SK-N-MC (cell line): ENCODE data around the gene MLLT3.

Source experiments
- DNase-seq: peaks from one replicate; pipeline ENCODE4 v3.0.0-alpha.2; 2011; ENCODE audit warnings: low read depth, low spot score
- H3K27ac ChIP-seq: fragments of 200-600 bp; sonication (generic); 2 replicates; pipeline ENCODE4 v1.5.1; 2016; ENCODE audit warnings: mixed run types
- H3K36me3 ChIP-seq: fragments of 200-600 bp; sonication (generic); 2 replicates; pipeline ENCODE4 v1.6.1; 2017; ENCODE audit warnings: antibody characterized with exemption, low read length, mixed read lengths; ENCODE audit not compliant: insufficient read depth
- H3K4me3 ChIP-seq: fragments of 200-600 bp; sonication (generic); 2 replicates; pipeline ENCODE4 v1.5.1; 2016
- H3K9ac ChIP-seq: fragments of 200-600 bp; sonication (generic); 2 replicates; pipeline ENCODE4 v1.8.0; 2017; ENCODE audit warnings: mixed run types, mixed read lengths; ENCODE audit not compliant: insufficient read length
- H3K9me3 ChIP-seq: fragments of 200-600 bp; sonication (generic); 2 replicates; pipeline ENCODE4 v1.6.1; 2017; ENCODE audit warnings: low read depth, mild to moderate bottlenecking, antibody characterized with exemption, low read length, moderate library complexity, mixed read lengths
- EZH2 ChIP-seq: fragments of 200-600 bp; sonication (generic); IDR thresholded peaks from one replicate; pipeline ENCODE4 v1.6.1; 2017; ENCODE audit warnings: antibody characterized with exemption
- FOXP2 ChIP-seq: optimal IDR thresholded peaks from 2 replicates; pipeline ENCODE3; 2011; ENCODE audit warnings: mild to moderate bottlenecking, moderate library complexity; ENCODE audit not compliant: insufficient read depth; ENCODE audit errors: extremely low read length, control extremely low read depth
- POLR2AphosphoS5 ChIP-seq: IDR thresholded peaks from 2 replicates; pipeline ENCODE4 v1.6.1; 2012; ENCODE audit warnings: mild to moderate bottlenecking, low read depth, low read length, borderline replicate concordance

Gene MLLT3

GRCh38 chr9:20404192-20404813 lies 218.0 kb downstream of the MLLT3 start:
- TF ChIP-seq EZH2, result no peak
- TF ChIP-seq FOXP2, result no peak
- TF ChIP-seq POLR2AphosphoS5, result no peak
- DNase-seq, result no peak
- no peaks in the 10 kb centered on the region for H3K9me3 ChIP-seq
- no peak overlapping the region for H3K4me3 ChIP-seq
- no peak overlapping the region for H3K27ac ChIP-seq
- H3K9ac ChIP-seq, result no peak overlapping the region
- peaks cover 11% of the 10 kb centered on the region; the same call in 1 of the 2 replicates for H3K36me3 ChIP-seq

GRCh38 chr9:20403346-20403745 lies 219.0 kb downstream of the MLLT3 start:
- DNase-seq, result no peak
- Histone ChIP-seq H3K27ac (no peak overlapping the region), H3K9ac (no peak overlapping the region), H3K36me3 (peaks cover 11% of the 10 kb centered on the region; the same call in 1 of the 2 replicates), H3K4me3 (no peak overlapping the region), H3K9me3 (no peaks in the 10 kb centered on the region)
- TF ChIP-seq POLR2AphosphoS5 (no peak), FOXP2 (no peak), EZH2 (no peak)

- Histone ChIP-seq H3K9ac (no peak overlapping the region), H3K36me3 (peaks cover 7% of the 10 kb centered on the region; the same call in 1 of the 2 replicates), H3K9me3 (no peaks in the 10 kb centered on the region), H3K27ac (no peak overlapping the region), H3K4me3 (no peak overlapping the region)
- DNase-seq, result no peak
- TF ChIP-seq EZH2 (no peak), POLR2AphosphoS5 (no peak), FOXP2 (no peak)
These were observed 219.9 kb downstream of the MLLT3 start for GRCh38 chr9:20402273-20402875.

GRCh38 chr9:20398536-20399338 lies 223.6 kb downstream of the MLLT3 start:
- Histone ChIP-seq H3K9me3 (no peaks in the 10 kb centered on the region), H3K27ac (no peak overlapping the region), H3K4me3 (no peak overlapping the region), H3K9ac (no peak overlapping the region), H3K36me3 (peaks cover 7% of the 10 kb centered on the region; the same call in 1 of the 2 replicates)
- DNase-seq, result no peak
- TF ChIP-seq EZH2 (no peak), FOXP2 (no peak), POLR2AphosphoS5 (no peak)

GRCh38 chr9:20397348-20397747 lies 225.0 kb downstream of the MLLT3 start:
- no peak for DNase-seq
- peaks cover 7% of the 10 kb centered on the region; the same call in 1 of the 2 replicates for H3K36me3 ChIP-seq
- H3K9me3 ChIP-seq, result no peaks in the 10 kb centered on the region
- no peak overlapping the region for H3K9ac ChIP-seq
- no peak overlapping the region for H3K27ac ChIP-seq
- H3K4me3 ChIP-seq, result no peak overlapping the region
- TF ChIP-seq POLR2AphosphoS5 (no peak), EZH2 (no peak), FOXP2 (no peak)

GRCh38 chr9:20396509-20396908 lies 225.8 kb downstream of the MLLT3 start:
- TF ChIP-seq FOXP2 (no peak), EZH2 (no peak), POLR2AphosphoS5 (no peak)
- H3K9ac ChIP-seq, result no peak overlapping the region
- H3K36me3 ChIP-seq, result peaks cover 3% of the 10 kb centered on the region; the same call in 1 of the 2 replicates
- DNase-seq, result no peak
- H3K27ac ChIP-seq, result no peak overlapping the region
- no peak overlapping the region for H3K4me3 ChIP-seq
- H3K9me3 ChIP-seq, result no peaks in the 10 kb centered on the region

GRCh38 chr9:20395651-20396050 lies 226.6 kb downstream of the MLLT3 start:
- TF ChIP-seq EZH2 (no peak), POLR2AphosphoS5 (no peak), FOXP2 (no peak)
- peak overlapping the region; percentile 28; the same call in 1 of the 2 replicates for H3K4me3 ChIP-seq
- H3K9me3 ChIP-seq, result no peaks in the 10 kb centered on the region
- no peak overlapping the region for H3K9ac ChIP-seq
- peak overlapping the region; percentile 7; the same call in 1 of the 2 replicates for H3K27ac ChIP-seq
- H3K36me3 ChIP-seq, result no peaks in the 10 kb centered on the region
- no peak for DNase-seq

- DNase-seq, result no peak
- Histone ChIP-seq H3K9me3 (no peaks in the 10 kb centered on the region), H3K9ac (no peak overlapping the region), H3K4me3 (no peak overlapping the region; the same call in 1 of the 2 replicates), H3K27ac (peak overlapping the region; percentile 7; the same call in 1 of the 2 replicates), H3K36me3 (no peaks in the 10 kb centered on the region)
- TF ChIP-seq EZH2, result no peak
- TF ChIP-seq FOXP2, result no peak
- peak; percentile 30; the same call in 1 of the 2 replicates for TF ChIP-seq POLR2AphosphoS5
These were observed 227.3 kb downstream of the MLLT3 start for GRCh38 chr9:20394969-20395368.
